Stimulated activated CD4-positive, alpha-beta T cell treated with anti-CD3 and anti-CD28 coated beads, Interleukin-1b, Interleukin-23, amount 100 ng/mL, for 48 hours (primary cell): ENCODE data around the gene ZFAND6.
"Not testable (repeated sequence)": the region's sequence is repeated elsewhere in the genome, so short reads cannot be mapped to it uniquely, and the experiment has no call there.

Experiments
- DNase-seq: peaks from one replicate; pipeline ENCODE4 v3.0.0-alpha.2; 2020

The ZFAND6 gene

GRCh38 chr15:80099662-80100061, 40.2 kb downstream of the ZFAND6 start:
- not testable (repeated sequence) for DNase-seq

DNA sequence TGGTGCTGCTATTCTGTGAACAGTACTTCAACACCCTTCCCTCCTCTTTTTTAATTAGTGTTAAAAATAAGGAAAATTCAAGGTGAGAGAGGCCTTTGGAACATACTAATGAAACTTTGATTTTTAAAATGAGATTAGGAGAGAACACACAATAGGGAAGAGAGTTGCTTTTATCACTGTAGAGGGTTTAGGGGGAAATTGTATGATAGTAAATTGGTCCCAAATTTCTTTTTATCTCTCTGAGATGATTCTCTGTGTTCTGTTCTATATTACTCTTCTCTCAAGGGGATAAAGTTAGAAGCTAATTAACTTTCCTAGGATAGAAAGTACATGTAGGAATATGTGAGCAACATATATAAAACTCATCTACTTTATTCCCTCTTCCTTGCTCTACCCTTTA, 40.8 kb downstream of the ZFAND6 start:
- DNase-seq: no peak

- DNase-seq: no peak
Observed at GRCh38 chr15:80105193-80105592, 45.7 kb downstream of the ZFAND6 start.

- no peak for DNase-seq
Observed at GRCh38 chr15:80105595-80105994, 46.1 kb downstream of the ZFAND6 start.

GRCh38 chr15:80106051-80106450, 46.6 kb downstream of the ZFAND6 start:
- no peak for DNase-seq

DNA sequence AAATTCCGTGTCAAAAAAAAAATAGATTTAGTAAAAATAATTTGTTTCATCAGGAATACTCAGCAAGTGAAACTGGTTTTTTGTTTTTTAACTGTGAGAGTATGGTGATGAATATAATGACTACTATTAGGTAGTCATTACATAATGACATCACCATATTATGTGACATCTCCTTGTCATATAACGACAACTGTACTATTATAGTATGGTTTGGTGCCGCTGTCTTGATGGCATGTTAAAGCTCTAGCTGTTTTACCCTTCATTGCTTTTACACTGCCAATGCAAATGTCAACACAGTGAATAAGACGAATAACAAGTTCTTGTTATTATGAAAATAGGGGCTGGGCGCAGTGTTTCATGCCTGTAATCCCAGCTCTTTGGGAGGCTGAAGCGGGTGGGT, 47.7 kb downstream of the ZFAND6 start:
- DNase-seq: no peak

DNA sequence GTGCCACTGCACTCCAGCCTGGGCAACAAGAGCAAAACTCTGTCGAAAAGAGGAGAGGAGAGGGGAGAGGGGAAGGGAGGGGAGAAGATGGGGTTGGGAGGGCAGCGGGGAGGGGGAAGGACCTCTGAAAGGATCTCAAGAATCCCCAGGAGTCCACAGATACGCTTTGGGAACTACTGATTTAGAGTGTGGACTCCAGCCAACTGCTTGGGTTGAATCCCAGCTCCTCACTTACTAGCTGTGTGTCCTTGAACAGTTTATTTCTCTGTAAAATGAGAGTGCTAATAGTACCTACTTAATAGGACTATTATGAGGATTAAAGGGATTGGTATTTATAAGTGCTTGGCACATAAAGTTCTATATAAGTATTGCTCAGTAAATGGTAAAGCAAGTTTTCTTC, 48.3 kb downstream of the ZFAND6 start:
- no peak for DNase-seq

DNA sequence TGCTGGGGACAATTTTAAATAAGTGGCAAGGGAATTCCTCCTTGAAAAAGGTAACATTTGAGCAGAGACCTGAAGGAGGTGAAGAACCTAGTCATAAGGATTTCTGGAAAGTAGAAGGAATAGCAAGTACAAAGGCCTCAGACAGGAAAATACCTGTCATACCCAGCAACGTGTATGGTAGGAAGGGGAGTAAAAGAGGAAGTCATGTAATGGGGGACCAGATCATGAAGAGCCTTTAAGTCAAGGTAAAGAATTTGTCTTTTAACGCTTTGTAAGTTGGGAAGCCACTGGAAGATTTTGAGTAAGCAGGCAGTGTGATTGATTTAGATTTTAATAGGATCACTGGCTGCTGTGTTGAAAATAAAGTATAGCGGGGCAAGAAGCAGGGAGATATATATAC, 49.9 kb downstream of the ZFAND6 start:
- no peak for DNase-seq

DNA sequence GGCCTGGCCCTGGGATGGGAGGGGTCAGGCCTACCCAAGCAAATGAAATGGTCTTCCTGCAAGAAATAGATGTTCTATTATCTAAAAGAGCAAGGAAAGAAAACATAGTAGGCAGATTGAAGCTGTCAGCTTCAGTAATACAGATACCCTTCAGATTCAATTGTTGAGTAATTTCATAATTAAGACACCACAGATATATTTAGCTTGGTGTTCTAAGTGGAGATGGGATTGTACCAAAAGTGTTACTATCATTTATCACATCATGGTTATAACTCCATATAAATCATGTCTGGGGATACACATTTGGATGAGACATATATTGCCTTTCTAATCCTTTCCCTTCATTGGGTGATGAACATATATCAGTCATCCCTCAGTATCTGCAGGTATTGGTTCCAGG, 51.4 kb downstream of the ZFAND6 start:
- DNase-seq: no peak

DNA sequence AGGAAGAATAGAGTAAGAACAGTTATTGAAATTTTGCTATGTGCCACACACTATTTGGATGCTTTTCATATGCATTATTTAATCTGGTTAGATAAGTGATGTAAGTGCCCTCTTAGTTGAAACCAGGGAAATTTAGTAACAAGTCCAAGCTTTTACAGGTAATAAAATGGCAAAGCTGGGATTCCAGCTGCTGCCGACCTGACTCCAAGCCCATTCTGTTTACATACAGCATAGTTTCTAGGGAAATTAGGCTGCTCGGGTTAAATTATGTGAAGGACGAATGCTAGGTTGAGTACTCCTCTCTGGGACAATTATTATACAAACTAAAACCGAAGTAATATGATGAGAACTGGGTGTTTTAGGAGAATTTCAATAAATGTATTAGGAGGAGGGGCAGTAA, 54.6 kb downstream of the ZFAND6 start:
- DNase-seq: no peak

GRCh38 chr15:80115021-80115420, 55.5 kb downstream of the ZFAND6 start:
- DNase-seq: no peak

DNA sequence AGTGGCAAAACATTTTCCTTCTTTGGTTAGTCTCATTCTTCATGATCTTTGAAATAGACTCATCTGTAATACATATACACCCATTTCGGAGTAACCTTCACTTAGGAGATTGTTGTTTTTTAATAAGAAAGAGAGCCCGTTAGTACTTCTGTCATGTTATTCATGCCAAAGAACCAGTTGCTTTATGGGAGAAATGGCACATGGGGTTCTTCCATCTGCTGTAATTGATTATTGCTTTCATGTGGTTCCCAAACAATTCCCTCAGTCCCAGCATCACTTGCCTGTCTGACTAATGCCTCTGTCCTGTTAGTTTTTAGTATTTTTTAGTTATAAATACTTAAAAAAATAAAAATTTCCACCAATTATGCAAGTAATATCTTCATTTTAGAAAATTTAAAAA, 59.5 kb downstream of the ZFAND6 start:
- no peak for DNase-seq

DNA sequence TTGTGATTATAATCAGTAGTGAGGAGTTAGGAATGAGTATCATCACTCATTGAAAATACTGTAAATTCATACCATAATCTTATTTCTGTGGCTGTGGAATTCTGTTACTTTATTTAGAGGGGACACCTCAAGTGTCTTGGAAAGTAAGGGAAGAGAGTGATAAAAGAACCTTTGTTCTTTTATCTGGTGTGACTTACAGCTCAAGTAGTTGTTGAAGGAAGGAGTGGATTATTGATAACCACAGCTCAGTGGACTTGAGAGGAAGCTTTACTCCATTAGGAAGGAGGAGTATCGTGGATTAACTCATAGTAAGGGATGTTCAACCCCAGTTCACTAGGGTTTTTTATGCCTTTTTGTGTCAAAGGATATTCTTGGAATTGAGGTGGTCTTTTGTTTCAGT, 61.2 kb downstream of the ZFAND6 start:
- DNase-seq: no peak

- DNase-seq: no peak
Observed at GRCh38 chr15:80121546-80121945, 62.1 kb downstream of the ZFAND6 start.

GRCh38 chr15:80123034-80123433, 63.6 kb downstream of the ZFAND6 start:
- DNase-seq: no peak

DNA sequence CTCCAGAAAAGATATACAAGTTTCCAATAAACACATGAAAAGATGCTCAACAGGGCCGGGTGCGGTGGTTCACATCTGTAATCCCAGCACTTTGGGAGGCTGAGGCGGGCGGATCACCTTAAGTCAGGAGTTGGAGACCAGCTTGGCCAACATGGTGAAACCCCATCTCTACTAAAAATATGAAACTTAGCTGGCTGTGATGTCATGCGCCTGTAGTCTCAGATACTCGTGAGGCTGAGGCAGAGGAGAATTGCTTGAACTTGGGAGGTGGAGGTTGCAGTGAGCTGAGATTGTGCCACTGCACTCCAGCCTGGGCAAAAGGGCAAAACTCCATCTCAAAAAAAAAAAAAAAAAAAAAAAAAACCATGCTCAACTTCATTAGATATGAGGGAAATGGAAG, 67.8 kb downstream of the ZFAND6 start:
- not testable (repeated sequence) for DNase-seq

DNA sequence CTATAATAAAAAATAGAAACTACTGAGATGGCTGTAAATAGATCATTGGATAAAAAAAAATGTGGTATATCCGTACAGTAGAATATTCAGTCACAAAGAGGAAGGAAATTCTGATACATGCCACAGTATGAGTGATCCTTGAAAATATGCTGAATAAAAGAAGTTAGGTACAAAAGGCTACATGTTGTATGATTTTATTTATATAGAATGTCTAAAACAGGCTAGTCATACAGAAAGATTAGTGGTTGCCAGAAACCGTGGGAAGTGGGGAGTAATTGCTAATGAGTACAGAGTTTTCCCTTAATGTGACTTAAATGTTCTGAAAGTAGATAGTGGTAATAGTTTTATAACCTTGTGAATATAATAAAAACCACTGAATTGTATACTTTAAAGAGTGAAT, 68.4 kb downstream of the ZFAND6 start:
- no peak for DNase-seq

DNA sequence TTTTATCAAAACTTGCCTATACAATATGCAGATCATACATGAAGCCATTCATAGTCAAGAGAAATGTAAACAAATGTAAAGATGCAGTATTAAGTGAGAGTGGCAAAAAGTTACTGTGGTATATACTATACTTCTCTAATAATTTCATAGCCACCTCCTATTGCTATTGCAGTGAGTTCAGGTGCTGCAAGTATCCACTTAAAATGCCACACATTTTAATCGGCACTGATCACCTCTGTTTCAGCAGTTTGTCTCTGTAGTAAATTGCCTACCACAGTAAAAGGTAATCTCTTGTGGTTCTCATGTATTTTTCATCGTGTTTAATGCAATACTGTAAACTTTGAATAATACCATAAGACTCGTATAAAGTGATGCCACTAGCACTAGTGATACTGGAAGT, 72.9 kb downstream of the ZFAND6 start:
- DNase-seq: no peak

GRCh38 chr15:80136854-80137253, 77.4 kb downstream of the ZFAND6 start:
- DNase-seq: no peak

DNA sequence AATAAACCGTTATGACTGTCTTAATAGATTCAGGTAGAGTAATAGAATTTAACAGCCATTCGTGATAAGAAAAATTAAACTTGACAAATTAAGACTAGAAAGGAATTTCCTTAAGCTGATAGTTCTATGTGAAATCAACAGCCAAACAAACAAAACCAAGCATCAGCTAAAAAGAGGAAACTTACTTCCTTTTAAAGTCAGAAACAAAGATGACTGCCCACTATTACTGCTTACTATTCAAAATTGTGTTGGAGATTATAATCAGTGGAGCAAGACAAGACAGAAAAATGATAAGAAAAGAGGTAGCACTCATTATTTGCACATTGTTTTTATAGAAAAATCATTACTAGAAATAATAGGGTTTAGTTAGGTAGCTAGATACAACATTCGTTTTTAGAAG, 79.5 kb downstream of the ZFAND6 start:
- no peak for DNase-seq

- DNase-seq: no peak
Observed at GRCh38 chr15:80140909-80141308, 81.4 kb downstream of the ZFAND6 start.

DNA sequence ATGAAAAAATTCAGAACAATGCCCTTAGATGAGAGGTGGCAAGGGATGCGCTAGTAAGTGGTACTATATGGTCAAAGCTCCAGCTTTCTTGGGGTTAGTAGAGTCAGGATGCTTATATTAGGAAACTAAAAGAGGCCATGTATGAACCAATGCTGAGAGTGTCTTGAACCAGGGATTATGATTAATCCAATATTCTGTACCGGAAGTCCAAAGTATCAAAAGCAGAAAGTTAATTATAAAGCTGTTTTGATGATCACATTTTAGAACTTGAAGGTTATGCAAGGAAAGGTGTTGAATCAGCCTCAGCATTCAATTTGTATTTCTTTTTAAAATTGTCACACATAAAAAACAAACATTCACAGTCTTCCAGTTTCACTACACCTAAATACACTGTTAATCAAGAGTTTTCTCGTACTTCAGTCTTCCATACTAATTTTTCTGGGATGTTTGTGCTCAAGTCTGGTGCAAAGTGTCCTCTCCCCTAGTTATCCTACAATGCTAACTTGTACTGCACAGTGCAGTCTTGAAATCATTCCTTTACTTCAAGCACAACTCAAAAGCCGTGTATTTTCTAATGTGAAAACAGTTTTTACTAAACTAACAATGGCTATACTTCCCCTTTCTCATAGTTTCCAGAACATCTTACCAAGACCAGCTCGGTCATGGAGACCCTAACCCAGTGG, 82.6 kb downstream of the ZFAND6 start:
- no peak for DNase-seq

- DNase-seq: no peak
Observed at GRCh38 chr15:80142646-80143045, 83.2 kb downstream of the ZFAND6 start.

DNA sequence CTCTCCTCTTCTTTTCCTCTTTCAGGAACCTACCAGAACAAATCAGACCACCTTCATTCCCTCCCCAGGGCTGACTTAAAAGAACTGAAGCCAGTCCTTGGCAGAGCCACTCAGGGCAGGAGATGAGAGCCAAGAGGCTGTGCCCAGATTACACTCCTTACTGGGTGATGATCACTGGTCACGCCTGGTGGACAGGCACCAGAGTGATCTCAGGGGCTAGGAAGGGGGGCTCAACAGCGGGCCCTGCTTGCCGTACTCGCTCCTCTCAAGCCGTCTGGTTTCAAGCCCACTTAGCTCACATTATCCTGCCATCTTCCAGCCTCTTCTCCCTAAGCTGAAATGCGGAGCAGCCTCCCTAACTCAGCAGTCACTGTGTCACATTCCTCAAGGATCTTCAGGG, 91.7 kb downstream of the ZFAND6 start:
- DNase-seq: no peak

GRCh38 chr15:80151576-80151975, 92.1 kb downstream of the ZFAND6 start:
- no peak for DNase-seq
